ENCODE results near the gene SLAIN2.
"Not testable (repeated sequence)": the region's sequence is repeated elsewhere in the genome, so short reads cannot be mapped to it uniquely, and the experiment has no call there.

SLAIN2 gene

GRCh38 chr4:48445704-48446103 lies 104.4 kb downstream of the SLAIN2 start:
- DNase-seq, result no peak

GRCh38 chr4:48446642-48447041 lies 105.3 kb downstream of the SLAIN2 start:
- DNase-seq, result no peak

GRCh38 chr4:48449151-48449550 lies 107.8 kb downstream of the SLAIN2 start:
- DNase-seq, result no peak

GRCh38 chr4:48450740-48451139 lies 109.4 kb downstream of the SLAIN2 start:
- DNase-seq, result no peak

- DNase-seq, result not testable (repeated sequence)
These were observed 110.3 kb downstream of the SLAIN2 start for GRCh38 chr4:48451656-48452055.

GRCh38 chr4:48454591-48454990 lies 113.3 kb downstream of the SLAIN2 start:
- DNase-seq, result no peak

GRCh38 chr4:48461000-48461399 lies 119.7 kb downstream of the SLAIN2 start:
- no peak for DNase-seq

- DNase-seq, result no peak
These were observed 121.0 kb downstream of the SLAIN2 start for GRCh38 chr4:48462363-48462762.

- no peak for DNase-seq
These were observed 126.1 kb downstream of the SLAIN2 start for GRCh38 chr4:48467442-48467841.

- no peak for DNase-seq
These were observed 126.6 kb downstream of the SLAIN2 start for GRCh38 chr4:48467891-48468290.

- no peak for DNase-seq
These were observed 128.8 kb downstream of the SLAIN2 start for GRCh38 chr4:48470137-48470536.

GRCh38 chr4:48470570-48470969 lies 129.2 kb downstream of the SLAIN2 start:
- DNase-seq, result no peak

GRCh38 chr4:48472794-48473193 lies 131.5 kb downstream of the SLAIN2 start:
- DNase-seq, result no peak

- DNase-seq, result no peak
These were observed 134.4 kb downstream of the SLAIN2 start for GRCh38 chr4:48475770-48476169.

Data from NCI-H524 treated with DMSO at 0.1 percent for 48 hours (cell line).